ENCODE results near the gene ASTL.

ASTL gene

GRCh38 chr2:96124406-96125265 is 13.7 kb downstream of the ASTL start:
- TF ChIP-seq REST (IDR thresholded peaks at IDR 0.05; ENCODE audit: low read depth) (no peak), RAD21 (IDR thresholded peaks at IDR 0.05; ENCODE audit: low read depth) (no peak), ZBTB7A (IDR thresholded peaks at IDR 0.05; ENCODE audit: low read depth) (no peak), TCF12 (IDR thresholded peaks at IDR 0.05; ENCODE audit: low read depth) (no peak), EP300 (IDR thresholded peaks at IDR 0.05; ENCODE audit: borderline replicate concordance) (no peak), NFIC (IDR thresholded peaks at IDR 0.05) (no peak), CEBPB (IDR thresholded peaks at IDR 0.05) (no peak), CREB1 (IDR thresholded peaks at IDR 0.05; ENCODE audit: low read depth) (no peak), TEAD4 (IDR thresholded peaks at IDR 0.05) (no peak), FOXM1 (IDR thresholded peaks at IDR 0.05; ENCODE audit: borderline replicate concordance, low read depth) (no peak), USF1 (IDR thresholded peaks at IDR 0.05) (no peak), EGR1 (IDR thresholded peaks at IDR 0.05) (no peak), MAX (IDR thresholded peaks at IDR 0.05) (no peak)

GRCh38 chr2:96123936-96124335 is 14.4 kb downstream of the ASTL start:
- TF ChIP-seq REST (IDR thresholded peaks at IDR 0.05; ENCODE audit: low read depth) (no peak), YY1 (IDR thresholded peaks at IDR 0.05; ENCODE audit: low read depth) (no peak), FOXM1 (IDR thresholded peaks at IDR 0.05; ENCODE audit: borderline replicate concordance, low read depth) (no peak), USF1 (IDR thresholded peaks at IDR 0.05) (no peak), CREB1 (IDR thresholded peaks at IDR 0.05; ENCODE audit: low read depth) (no peak), TEAD4 (IDR thresholded peaks at IDR 0.05) (no peak)

GRCh38 chr2:96123290-96123689 is 15.0 kb downstream of the ASTL start:
- no peak for TF ChIP-seq TCF12 (IDR thresholded peaks at IDR 0.05; ENCODE audit: low read depth)
- TF ChIP-seq EGR1 (IDR thresholded peaks at IDR 0.05): no peak
- TF ChIP-seq REST (IDR thresholded peaks at IDR 0.05; ENCODE audit: low read depth): no peak
- TF ChIP-seq TAF1 (IDR thresholded peaks at IDR 0.05; ENCODE audit: low read depth): no peak
- TF ChIP-seq TEAD4 (IDR thresholded peaks at IDR 0.05): no peak
- no peak for TF ChIP-seq USF1 (IDR thresholded peaks at IDR 0.05)
- no peak for TF ChIP-seq RAD21 (IDR thresholded peaks at IDR 0.05; ENCODE audit: low read depth)
- TF ChIP-seq ZBTB7A (IDR thresholded peaks at IDR 0.05; ENCODE audit: low read depth): no peak
- no peak for TF ChIP-seq NFIC (IDR thresholded peaks at IDR 0.05)
- TF ChIP-seq EP300 (IDR thresholded peaks at IDR 0.05; ENCODE audit: borderline replicate concordance): no peak
- no peak for TF ChIP-seq MAX (IDR thresholded peaks at IDR 0.05)

- TF ChIP-seq TAF1 (IDR thresholded peaks at IDR 0.05; ENCODE audit: low read depth) (no peak), NFIC (IDR thresholded peaks at IDR 0.05) (no peak), TEAD4 (IDR thresholded peaks at IDR 0.05) (no peak), ZBTB7A (IDR thresholded peaks at IDR 0.05; ENCODE audit: low read depth) (no peak), RAD21 (IDR thresholded peaks at IDR 0.05; ENCODE audit: low read depth) (no peak), USF1 (IDR thresholded peaks at IDR 0.05) (no peak)
Measured at GRCh38 chr2:96122391-96122790, 15.9 kb downstream of the ASTL start.
